Heart right ventricle (tissue), 16 donors: ENCODE data around the gene ERFL. TPM values are rescaled to one million over a fixed set of nuclear protein-coding genes. Genes with fewer than 3 reads are reported as not detected.

ENCODE experiments used
- ATAC-seq, 8 donors: fragments of 200-7000 bp; cut with Tn5 transposase; one replicate each; pipeline ENCODE4 v1.9.1; 2020; ENCODE audit warnings: mild to moderate bottlenecking in 8 of 8, moderate library complexity in 8 of 8, moderate number of reproducible peaks in 1 of 8
- DNase-seq, 2 donors: peaks; one replicate each; pipeline ENCODE4 v3.0.0-alpha.2; 2020
- H3K27ac ChIP-seq, 10 donors: fragments of 200-600 bp; sonication (generic) in 2 of 10; one replicate each; pipeline versions ENCODE4 v1.5.0 to v1.8.0; 2020 to 2022; ENCODE audit warnings: mild to moderate bottlenecking in 3 of 10
- H3K27me3 ChIP-seq, 7 donors: fragments of 200-600 bp; one replicate each; pipeline ENCODE4 v1.8.0; 2021 to 2022; ENCODE audit warnings: mild to moderate bottlenecking in 2 of 7
- H3K36me3 ChIP-seq, 9 donors: fragments of 200-600 bp; sonication (generic) in 1 of 9; one replicate each; pipeline versions ENCODE4 v1.5.0 to v1.8.0; 2020 to 2022; ENCODE audit warnings: mild to moderate bottlenecking in 2 of 9
- H3K4me1 ChIP-seq, 9 donors: fragments of 200-600 bp; sonication (generic) in 1 of 9; one replicate each; pipeline versions ENCODE4 v1.5.0 to v1.8.0; 2020 to 2022; ENCODE audit warnings: mild to moderate bottlenecking in 4 of 9
- H3K4me3 ChIP-seq, 10 donors: fragments of 200-600 bp; sonication (generic) in 2 of 10; one replicate each; pipeline versions ENCODE4 v1.5.0 to v1.8.0; 2020 to 2022; ENCODE audit warnings: mild to moderate bottlenecking in 7 of 10, moderate library complexity in 2 of 10
- H3K9me3 ChIP-seq, 11 donors: fragments of 200-600 bp in 10 of 11; sonication (generic) in 2 of 11; one replicate each; pipeline versions ENCODE4 v1.5.0 to v1.8.0; 2013 to 2022; ENCODE audit warnings: mild to moderate bottlenecking in 2 of 11, control low read depth in 1 of 11, moderate library complexity in 1 of 11
- WGBS, 2 donors: extraction: QIAGEN DNeasy Blood & Tissue Kit; methylation state at CpG; one replicate each; pipeline ENCODE4 v1.1.7; 2013; ENCODE audit warnings: inconsistent platforms in 1 of 2; 5-methylcytosine and 5-hydroxymethylcytosine counted together
- intact Hi-C, 10 donors: fragments of 100-400 bp; cut with DNase I; formaldehyde crosslinking; loops; one replicate each; pipeline versions ENCODE4 v1.11.1 to v1.14.2; 2022
- polyA plus RNA-seq, 2 donors: library from polyadenylated mRNA; stranded (reverse); fragments of 200-250 nt; gene quantifications; one replicate each; pipeline ENCODE4 v1.2.3, GENCODE V29; 2013
- total RNA-seq, 10 donors: library from RNA; stranded (reverse); fragmentation: NEBNext Ultra II Directional in 3 of 10; extraction: Animal tissue kit (Norgen Biotek cat#: 25700) in 3 of 10; gene quantifications; one replicate each; pipeline versions ENCODE4 v1.2.1 to v1.2.4, GENCODE V29; 2021 to 2023
- TF ChIP-seq, protein P1 (sequence below), 9 donors: fragments of 200-600 bp; sonication (generic) in 2 of 9; IDR thresholded peaks; one replicate each; pipeline versions ENCODE4 v1.5.0 to v1.8.0; 2021 to 2022; ENCODE audit warnings: antibody characterized with exemption in 9 of 9, mild to moderate bottlenecking in 5 of 9, moderate library complexity in 1 of 9
- donor health status: Arrhythmogenic right ventricular cardiomyopathy.
- donor health status: ischemic (EF 13 %, LVEDD 7.1; RV severe dilation, severe dysfunction).
- donor health status: healthy with polysubstance abuse.
- donor health status: DM: no; HTN: yes; CAD: no.
- donor health status: DM: no; HTN: no; CAD: no.
- donor health status: ischemic (EF 25% LVEDD 6.9; RV normal size, moderate dysfunction).
- donor health status: ischemic (EF 25% LVEDD 5.7; RV mildly dilated, moderate dysfunction).
- donor health status: healthy.
- donor health status: DM: yes; HTN: yes; CAD: no.
- donor health status: Ischemic cardiomyopathy.
- donor health status: ischemic (EF 35%, LVEDD 5.7; RV mildly dilated, moderate dysfunction).
- donor health status: nonischemic (EF 11% LVEDD 7.7; RV severe dilation, severe dysfunction).
- donor health status: DM: yes; HTN: yes; CAD: no.
- donor health status: PGD.
- donor health status: ischemic (EF 29% LVEDD 5.4; RV normal size, mild dysfunction).
- donor health status: nonischemic (EF 23%, LVEDD 6.1; RV moderate dilation, normal function).

ERFL gene
- total and polyA plus RNA-seq, 12 donors, result 0.04 to 0.22 (median 0.13) TPM; not detected in 7

DNA sequence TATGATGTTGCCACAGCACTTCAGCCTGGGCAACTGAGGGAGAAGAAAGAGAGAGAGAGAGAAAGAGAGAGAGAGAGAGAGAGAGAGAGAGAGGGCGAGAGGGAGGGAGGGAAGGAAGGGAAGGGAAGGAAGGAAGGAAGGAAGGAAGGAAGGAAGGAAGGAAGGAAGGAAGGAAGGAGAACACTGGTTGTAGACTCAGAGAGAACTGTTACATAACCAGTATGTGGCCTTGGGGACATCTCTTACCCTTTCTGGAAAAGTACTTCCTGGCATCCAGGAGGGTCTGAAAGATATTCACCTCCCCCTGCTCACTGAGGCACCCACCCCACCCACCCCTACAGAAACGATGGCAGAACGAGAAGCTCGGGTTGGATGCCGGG lies 47.9 kb downstream of the ERFL start:
- TF ChIP-seq, protein P1, sequence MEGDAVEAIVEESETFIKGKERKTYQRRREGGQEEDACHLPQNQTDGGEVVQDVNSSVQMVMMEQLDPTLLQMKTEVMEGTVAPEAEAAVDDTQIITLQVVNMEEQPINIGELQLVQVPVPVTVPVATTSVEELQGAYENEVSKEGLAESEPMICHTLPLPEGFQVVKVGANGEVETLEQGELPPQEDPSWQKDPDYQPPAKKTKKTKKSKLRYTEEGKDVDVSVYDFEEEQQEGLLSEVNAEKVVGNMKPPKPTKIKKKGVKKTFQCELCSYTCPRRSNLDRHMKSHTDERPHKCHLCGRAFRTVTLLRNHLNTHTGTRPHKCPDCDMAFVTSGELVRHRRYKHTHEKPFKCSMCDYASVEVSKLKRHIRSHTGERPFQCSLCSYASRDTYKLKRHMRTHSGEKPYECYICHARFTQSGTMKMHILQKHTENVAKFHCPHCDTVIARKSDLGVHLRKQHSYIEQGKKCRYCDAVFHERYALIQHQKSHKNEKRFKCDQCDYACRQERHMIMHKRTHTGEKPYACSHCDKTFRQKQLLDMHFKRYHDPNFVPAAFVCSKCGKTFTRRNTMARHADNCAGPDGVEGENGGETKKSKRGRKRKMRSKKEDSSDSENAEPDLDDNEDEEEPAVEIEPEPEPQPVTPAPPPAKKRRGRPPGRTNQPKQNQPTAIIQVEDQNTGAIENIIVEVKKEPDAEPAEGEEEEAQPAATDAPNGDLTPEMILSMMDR (IDR thresholded peaks at IDR 0.05), result no peak
- intact Hi-C loops, result loop anchor here in 3 of 10 donors (5.0 to 10.0 kb wide), 2 partner anchors 54 to 77 kb away; partner anchors contain the start of gene RABAC1 (in 2 of the 3)

DNA sequence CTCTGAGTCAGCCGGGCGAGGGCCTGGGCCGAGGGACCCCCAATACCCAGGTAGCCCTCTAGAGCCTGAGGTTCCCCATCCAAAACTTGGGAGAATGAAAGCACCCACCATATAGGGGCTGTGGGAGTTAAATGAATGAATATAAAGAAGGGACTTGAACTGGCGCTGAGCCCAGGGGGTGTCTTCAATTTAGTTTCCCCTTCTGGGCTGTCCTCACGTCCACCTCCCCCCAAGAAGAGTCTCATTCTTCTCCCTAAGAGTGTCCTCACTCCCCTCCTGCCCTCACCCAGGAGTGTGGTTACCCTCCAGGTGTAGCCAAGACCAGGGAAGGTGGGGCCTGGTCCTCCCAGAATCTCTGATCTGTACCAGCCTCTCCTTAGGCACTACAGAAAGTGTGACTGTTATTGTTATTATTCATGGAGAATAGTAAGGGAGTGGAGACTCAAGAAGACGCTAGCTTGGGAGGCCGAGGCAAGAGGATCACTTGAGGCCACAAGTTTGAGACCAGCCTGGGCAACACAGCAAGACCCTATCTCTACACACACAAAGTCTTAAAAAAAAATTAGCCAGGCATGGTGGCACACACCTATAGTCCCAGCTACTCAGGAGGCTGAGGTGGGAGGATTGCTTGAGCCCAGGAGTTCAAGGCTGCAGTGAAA lies 48.5 kb downstream of the ERFL start:
- TF ChIP-seq, protein P1 (IDR thresholded peaks at IDR 0.05), result no peak
- ATAC-seq (no peak), DNase-seq (no peak)
- WGBS, 2 donors, result 80 to 81% methylated on average over 7 of the region's 7 CpGs
- H3K27me3 ChIP-seq, result no peaks in the 10 kb centered on the region
- H3K9me3 ChIP-seq, result no peaks in the 10 kb centered on the region
- no peak overlapping the region for H3K27ac ChIP-seq
- peaks cover 4 to 53% (median 9%) of the 10 kb centered on the region in 9 donors for H3K4me1 ChIP-seq
- H3K36me3 ChIP-seq, result no peaks in the 10 kb centered on the region
- no peak overlapping the region for H3K4me3 ChIP-seq
- intact Hi-C loops, result loop anchor here in 5 of 10 donors (5.0 to 10.0 kb wide), 3 partner anchors 55 to 78 kb away; partner anchors contain the start of gene RABAC1 (in 2 of the 5)

More for the DNA sequence above, 47.9 kb downstream of the ERFL start:
- no peak overlapping the region for H3K4me3 ChIP-seq
- DNase-seq, result no peak
- peaks cover 9 to 53% (median 13%) of the 10 kb centered on the region in 9 donors for H3K4me1 ChIP-seq
- H3K9me3 ChIP-seq, result no peaks in the 10 kb centered on the region
- peaks cover 0 to 4% (median 0%) of the 10 kb centered on the region in 9 donors for H3K36me3 ChIP-seq
- WGBS, 2 donors, result 68 to 77% methylated on average over 4 to 5 of the region's 5 CpGs
- no peak for ATAC-seq
- H3K27me3 ChIP-seq, result no peaks in the 10 kb centered on the region
- H3K27ac ChIP-seq, result no peak overlapping the region

DNA sequence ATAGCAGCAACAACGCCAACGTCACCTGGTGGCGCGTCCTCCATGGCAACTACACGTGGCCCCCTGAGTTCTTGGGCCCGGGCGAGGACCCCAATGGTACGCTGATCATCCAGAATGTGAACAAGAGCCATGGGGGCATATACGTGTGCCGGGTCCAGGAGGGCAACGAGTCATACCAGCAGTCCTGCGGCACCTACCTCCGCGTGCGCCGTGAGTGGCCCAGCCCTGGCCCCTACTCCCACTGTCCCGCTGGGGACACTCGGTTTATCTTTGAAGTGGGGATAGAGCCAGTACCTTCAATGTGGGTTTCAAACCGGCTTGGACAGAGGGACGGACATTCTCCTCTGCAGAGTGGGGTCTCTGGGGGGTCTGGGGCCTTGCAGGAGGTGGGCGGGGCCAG lies 49.2 kb downstream of the ERFL start:
- no peak for ATAC-seq
- WGBS, 2 donors, result 85 to 87% methylated on average over 21 of the region's 21 CpGs

More for the DNA sequence above, 49.2 kb downstream of the ERFL start:
- Histone ChIP-seq H3K4me3 (no peak overlapping the region), H3K36me3 (no peaks in the 10 kb centered on the region), H3K27ac (no peak overlapping the region), H3K9me3 (no peaks in the 10 kb centered on the region), H3K4me1 (peaks cover 0 to 56% (median 5%) of the 10 kb centered on the region in 9 donors), H3K27me3 (no peaks in the 10 kb centered on the region)
- DNase-seq, result no peak
- TF ChIP-seq, protein P1 (IDR thresholded peaks at IDR 0.05), result no peak
- intact Hi-C loops, result loop anchor here in 3 of 10 donors (5.0 to 10.0 kb wide), 2 partner anchors 56 to 58 kb away; no protein-coding TSS in a partner anchor
